Stimulated activated CD4-positive, alpha-beta T cell treated with anti-CD3 and anti-CD28 coated beads, Interleukin-1b, Interleukin-23, amount 100 ng/mL, for 48 hours (primary cell): Measurements from ENCODE around the gene SEPTIN2.
A peak's percentile ranks its signal among the peaks of the same experiment; 100 is the strongest.
"Not testable (repeated sequence)": the region's sequence is repeated elsewhere in the genome, so short reads cannot be mapped to it uniquely, and the experiment has no call there.

Source experiments
- DNase-seq: peaks from one replicate; pipeline ENCODE4 v3.0.0-alpha.2; 2020

Gene SEPTIN2

DNA sequence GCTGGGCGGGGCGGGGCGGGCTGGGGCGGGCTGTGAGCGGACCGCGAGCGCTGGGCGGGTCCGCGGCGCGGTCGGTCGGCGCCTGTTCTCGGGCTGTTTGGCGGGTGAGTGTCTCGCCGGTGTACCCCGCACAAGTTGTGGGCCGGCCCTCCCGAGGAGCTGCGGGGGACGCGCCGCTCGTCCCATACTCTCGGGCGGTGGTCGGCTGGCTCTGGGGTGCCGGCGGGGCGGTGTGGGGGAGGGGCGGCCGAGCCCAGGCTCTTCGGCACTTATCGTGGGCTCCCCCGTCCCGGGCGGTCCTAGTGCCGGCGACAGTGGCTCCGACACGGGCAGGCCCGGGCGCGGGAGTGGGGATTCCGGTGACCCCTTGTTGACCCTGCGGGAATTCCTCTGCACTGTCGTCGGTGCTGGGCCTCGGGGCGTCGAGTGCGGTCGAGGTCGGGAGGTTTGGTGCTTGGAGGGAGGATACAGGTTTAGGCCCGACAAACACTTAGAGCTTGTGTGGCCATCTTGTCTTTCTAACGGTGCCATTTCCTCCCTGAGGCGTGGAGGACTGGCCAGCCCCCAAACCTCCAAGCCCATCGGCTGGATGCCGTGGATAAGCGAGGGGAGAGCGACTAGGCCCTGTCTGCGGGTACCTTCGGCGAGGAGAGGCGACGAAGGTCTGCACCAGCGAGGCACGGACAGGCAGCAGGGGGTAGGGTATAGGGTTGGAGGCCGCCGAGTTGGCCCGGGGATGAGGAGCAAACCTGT, at the start of gene SEPTIN2:
SEPTIN2 (plus strand) TSS at position 47 of the 753 bp plus-strand sequence. CDS start 8,308 bp downstream, outside the sequence.
- DNase-seq = peak; percentile 72

GRCh38 chr2:241267249-241268067, 48.3 kb upstream of the SEPTIN2 start:
- DNase-seq = no peak

DNA sequence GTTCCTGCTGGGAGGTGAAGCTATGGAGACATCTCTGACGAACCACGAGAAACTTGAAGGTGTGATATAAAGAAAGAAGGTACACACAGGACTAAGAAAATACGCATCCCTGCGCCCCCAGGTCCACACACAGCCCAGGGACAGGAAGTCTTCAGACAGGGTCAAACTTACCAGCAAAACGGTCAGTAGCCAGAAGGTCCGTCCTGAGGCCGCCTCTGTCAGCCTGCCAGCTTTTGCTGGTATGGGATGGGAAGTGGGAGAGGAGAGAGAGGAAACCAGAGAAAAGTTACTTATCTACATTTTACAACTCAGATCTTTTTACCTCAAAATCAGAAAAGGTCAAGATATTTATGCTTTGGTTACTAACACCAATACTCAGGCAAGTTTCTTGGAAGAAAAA, 47.4 kb upstream of the SEPTIN2 start:
- DNase-seq = no peak

GRCh38 chr2:241268716-241269445, 46.8 kb upstream of the SEPTIN2 start:
- no peak for DNase-seq

- DNase-seq = no peak
These were observed 45.8 kb upstream of the SEPTIN2 start for GRCh38 chr2:241269707-241270520.

DNA sequence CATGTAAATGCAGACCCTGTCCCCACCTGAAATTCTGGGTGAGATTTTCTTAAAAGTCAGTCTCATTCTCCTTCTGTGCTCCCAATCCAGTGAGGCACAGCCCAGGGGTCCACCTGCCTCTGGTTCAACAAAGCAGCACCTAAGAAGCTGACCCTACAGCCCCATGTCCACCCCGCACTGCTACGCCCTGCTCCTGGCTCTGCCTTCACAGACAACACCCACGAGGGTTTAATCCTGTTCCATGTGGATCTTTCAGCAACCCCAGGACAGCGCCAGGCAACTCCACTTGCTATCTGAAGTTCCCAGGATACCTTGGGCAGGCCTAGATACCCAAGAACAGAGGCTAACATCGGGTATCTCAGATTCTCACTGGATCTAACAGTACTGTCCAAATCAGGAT, 45.2 kb upstream of the SEPTIN2 start:
- no peak for DNase-seq

DNA sequence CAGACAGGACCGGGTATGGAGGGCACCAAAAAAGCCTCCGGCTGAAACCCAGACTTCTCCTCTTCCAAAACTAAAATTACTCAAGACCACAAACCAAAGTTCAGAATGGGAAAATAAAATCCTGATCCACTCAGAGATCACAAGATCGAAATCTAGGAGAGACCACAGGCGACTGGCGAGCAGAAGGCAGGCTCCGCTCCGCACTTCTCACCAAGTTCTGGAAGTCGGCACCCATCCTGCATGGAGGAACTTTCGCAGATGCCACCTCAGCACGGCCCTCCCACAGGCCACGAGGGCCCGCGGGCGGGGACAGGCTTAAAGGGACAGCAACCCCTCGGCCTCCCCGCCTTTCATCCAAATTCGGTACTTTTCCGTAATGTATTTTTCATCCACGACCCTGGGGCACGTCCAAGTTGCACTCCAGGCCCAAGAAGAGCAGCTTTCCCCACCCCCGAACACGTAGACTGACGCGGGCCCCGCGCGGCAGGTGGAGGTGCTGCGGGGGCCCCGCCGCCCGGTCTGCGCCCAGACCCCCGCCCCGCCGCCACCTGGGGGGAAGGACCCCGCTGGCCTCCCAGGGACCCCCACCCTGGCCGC, 43.9 kb upstream of the SEPTIN2 start:
- peak; percentile 55 for DNase-seq

- DNase-seq = peak; percentile 24
These were observed 43.2 kb upstream of the SEPTIN2 start for GRCh38 chr2:241272303-241273209.

DNA sequence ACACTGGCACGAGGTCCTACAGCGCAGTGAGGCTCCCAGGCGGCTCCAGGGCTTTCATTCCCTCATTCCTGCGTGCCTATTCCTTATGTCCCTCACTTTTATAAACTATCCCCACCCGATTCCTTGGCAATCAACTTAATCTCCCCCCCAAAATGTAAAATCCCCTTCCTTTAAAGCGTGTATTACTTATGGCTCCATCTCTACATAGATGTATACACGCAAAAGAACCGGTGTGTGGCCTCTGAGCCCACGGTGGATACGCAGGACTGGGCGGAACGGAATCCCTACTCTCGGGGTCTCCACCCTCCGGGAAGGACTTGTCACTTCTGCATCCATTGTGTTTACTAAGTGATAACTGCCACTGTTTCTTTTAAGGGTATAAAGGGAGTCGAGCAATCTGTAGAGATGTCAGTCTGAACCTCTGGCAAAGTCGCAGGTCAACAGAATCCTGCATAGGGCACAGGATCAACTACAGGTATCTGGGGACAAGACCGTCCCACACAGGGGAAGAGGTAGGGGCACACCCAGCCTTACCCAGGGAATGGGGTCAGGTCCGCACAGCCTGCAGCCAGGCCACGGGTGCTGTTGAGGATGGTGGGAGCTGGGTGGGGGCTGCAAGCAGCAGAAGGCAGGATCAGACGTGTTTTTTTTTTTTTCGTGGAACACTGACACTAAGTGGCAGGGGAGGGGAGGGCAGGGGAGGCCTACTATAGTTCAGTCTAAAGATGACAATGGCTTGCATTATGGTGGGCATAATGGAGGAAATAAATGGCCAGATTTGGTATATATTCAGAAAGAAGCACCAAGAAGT, 42.3 kb upstream of the SEPTIN2 start:
- no peak for DNase-seq

GRCh38 chr2:241274127-241274526, 41.6 kb upstream of the SEPTIN2 start:
- no peak for DNase-seq

GRCh38 chr2:241275504-241275903, 40.2 kb upstream of the SEPTIN2 start:
- no peak for DNase-seq

- DNase-seq = no peak
These were observed 39.8 kb upstream of the SEPTIN2 start for GRCh38 chr2:241275910-241276309.

DNA sequence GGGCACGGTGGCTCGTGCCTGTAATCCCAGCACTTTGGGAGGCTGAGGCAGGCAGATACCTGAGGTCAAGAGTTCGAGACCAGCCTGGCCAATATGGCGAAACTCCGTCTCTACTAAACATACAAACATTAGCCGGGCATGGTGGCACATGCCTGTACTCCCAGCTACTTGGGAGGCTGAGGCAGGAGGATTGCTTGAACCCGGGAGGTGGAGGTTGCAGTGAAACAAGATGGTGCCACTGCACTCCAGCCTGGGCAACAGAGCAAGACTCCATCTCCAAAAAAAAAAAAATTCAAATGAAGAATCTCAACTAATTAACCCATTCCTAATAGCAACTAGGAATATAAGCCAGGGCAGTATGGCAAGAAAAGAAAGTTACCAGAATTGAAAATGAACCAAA, 37.4 kb upstream of the SEPTIN2 start:
- not testable (repeated sequence) for DNase-seq

- DNase-seq = no peak
These were observed 36.3 kb upstream of the SEPTIN2 start for GRCh38 chr2:241279413-241279812.

- DNase-seq = no peak
These were observed 35.9 kb upstream of the SEPTIN2 start for GRCh38 chr2:241279828-241280227.

DNA sequence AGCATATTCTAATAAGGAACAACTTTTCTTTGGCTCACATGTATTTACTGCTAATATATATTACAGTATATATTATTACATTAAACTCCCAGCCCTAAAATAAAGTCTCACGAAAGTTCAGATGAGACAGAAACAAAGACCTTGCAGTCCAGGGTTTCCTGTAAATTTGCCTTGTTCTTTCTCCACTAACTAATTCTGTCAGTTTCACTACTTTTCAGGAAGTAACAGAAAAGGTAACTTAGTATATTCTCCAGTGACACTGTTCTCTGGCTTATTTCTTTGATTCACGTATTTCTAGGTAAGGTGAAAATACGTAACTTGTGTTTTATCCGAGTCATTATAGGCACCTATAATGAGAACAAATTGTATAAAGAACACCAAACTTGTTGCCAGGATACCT, 35.4 kb upstream of the SEPTIN2 start:
- no peak for DNase-seq

GRCh38 chr2:241282555-241282954, 33.2 kb upstream of the SEPTIN2 start:
- no peak for DNase-seq

- DNase-seq = no peak
These were observed 30.1 kb upstream of the SEPTIN2 start for GRCh38 chr2:241285596-241285995.

DNA sequence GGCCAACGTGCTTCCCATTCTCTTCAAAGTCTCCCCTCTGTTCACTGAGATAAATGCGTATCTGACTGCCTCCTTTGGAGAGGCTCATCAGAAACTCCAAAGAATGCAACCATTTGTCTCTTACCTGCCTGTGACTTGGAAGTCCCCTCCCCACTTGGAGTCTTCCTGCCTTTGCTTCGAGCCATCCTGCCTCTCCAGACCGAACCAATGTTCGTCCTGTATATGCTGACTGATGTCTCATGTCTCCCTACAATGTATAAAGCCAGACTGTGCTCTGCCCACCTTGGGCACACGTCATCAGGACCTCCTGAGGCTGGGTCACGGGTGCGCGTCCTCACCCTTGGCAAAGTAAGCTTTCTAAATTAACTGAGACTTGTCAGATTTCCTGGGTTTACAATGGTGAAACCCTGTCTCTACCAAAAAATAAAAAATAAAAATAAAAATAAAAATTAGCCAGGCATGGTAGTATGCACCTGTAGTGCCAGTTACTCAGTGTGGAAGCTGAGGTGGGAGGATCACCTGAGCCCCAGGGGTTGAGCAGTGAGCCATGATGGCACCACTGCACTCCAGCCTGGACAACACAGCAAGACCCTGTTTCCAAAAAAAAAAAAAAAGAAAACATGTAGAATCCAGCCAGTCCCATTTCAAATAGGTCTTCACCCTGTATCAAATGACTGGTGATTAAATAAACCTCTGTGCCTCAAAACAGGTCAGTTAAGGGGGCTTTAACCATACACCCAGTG, 29.2 kb upstream of the SEPTIN2 start:
- no peak for DNase-seq
